ENCODE data around the gene DNER.

DNA sequence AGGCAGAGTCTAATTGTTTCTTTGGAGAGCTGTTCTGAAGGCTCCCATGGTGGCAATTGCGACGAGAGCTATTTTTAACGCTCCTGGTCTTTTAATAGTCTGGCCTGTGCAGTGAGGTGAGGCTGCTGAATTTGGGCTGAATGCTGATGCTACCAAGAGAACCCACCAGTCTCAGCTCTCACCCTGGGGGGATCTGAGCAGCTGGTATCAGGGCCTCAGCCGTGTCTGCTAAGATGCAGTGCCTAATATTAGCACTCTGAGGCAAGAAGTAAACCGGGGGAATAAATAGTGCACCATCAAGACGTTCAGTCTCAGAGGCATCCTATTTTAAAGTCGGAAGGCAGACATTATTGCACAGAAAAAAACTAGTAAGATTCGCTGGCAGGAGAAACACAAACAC is 228.5 kb downstream of the DNER start:
- no peak for TF ChIP-seq POLR2AphosphoS5 (IDR thresholded peaks at IDR 0.05)
- TF ChIP-seq, protein P1, sequence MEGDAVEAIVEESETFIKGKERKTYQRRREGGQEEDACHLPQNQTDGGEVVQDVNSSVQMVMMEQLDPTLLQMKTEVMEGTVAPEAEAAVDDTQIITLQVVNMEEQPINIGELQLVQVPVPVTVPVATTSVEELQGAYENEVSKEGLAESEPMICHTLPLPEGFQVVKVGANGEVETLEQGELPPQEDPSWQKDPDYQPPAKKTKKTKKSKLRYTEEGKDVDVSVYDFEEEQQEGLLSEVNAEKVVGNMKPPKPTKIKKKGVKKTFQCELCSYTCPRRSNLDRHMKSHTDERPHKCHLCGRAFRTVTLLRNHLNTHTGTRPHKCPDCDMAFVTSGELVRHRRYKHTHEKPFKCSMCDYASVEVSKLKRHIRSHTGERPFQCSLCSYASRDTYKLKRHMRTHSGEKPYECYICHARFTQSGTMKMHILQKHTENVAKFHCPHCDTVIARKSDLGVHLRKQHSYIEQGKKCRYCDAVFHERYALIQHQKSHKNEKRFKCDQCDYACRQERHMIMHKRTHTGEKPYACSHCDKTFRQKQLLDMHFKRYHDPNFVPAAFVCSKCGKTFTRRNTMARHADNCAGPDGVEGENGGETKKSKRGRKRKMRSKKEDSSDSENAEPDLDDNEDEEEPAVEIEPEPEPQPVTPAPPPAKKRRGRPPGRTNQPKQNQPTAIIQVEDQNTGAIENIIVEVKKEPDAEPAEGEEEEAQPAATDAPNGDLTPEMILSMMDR (IDR thresholded peaks at IDR 0.05) = no peak
